ENCODE results near the gene CST9L.

Gene CST9L

DNA sequence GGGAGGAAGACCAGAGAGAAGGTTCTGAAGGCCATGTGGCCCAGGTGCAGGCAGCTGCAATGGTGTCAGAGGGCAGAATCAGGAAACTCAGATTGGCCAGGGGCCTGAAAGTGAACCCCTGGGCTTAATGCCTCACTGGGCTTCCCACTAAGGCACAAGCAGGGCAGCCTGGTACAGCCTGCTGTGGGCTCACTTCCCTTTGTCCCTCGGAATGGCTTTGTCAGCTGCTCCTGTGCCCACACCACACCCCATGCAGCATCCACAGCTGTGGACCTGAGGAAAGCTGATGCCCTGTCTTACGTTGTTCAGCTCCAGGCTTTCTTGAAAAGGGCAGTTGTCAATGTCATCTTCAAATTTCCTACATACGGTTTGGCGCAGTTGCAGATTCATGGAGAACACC, 35.0 kb upstream of the CST9L start:
- Histone ChIP-seq H3K27ac (ENCODE audit: low read depth, low read length) (no peak overlapping the region), H3K27me3 (ENCODE audit: insufficient read depth, low read length) (peaks cover 28% of the 10 kb centered on the region), H3K79me2 (ENCODE audit: control insufficient read depth, insufficient read depth, low read length, unreplicated experiment) (no peaks in the 10 kb centered on the region), H2AFZ (ENCODE audit: low read length, unreplicated experiment) (no peak overlapping the region), H3K4me1 (ENCODE audit: control insufficient read depth, insufficient read depth, low read length, unreplicated experiment) (peaks cover 6% of the 10 kb centered on the region), H3K36me3 (ENCODE audit: insufficient read depth, low read length) (no peaks in the 10 kb centered on the region), H3K4me3 (ENCODE audit: low read depth, low read length) (no peak overlapping the region)

DNA sequence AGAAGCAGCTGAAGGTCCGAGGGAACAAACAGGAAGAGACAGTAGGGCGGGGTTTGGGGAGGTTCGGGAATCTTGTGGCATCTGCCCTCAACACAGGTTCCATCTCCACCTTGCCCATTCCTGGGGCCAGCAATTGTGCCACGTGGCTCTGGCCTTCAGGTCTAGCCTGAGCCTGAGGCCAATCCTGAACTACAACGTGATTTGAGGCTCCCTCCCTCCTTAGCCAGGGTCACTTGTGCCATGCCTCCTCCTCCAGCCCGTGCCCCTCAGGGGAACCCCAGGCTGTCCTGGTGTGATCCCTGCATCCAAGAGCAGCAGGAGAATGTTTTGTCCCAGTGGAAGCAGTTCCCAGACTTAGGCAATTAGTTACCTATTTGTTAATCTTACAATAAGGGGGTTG, 34.4 kb upstream of the CST9L start:
- H3K36me3 ChIP-seq (ENCODE audit: insufficient read depth, low read length), result no peaks in the 10 kb centered on the region
- H3K4me3 ChIP-seq (ENCODE audit: low read depth, low read length), result no peak overlapping the region
- H2AFZ ChIP-seq (ENCODE audit: low read length, unreplicated experiment), result no peak overlapping the region
- no peak overlapping the region for H3K27ac ChIP-seq (ENCODE audit: low read depth, low read length)
- H3K4me1 ChIP-seq (ENCODE audit: control insufficient read depth, insufficient read depth, low read length, unreplicated experiment), result peaks cover 6% of the 10 kb centered on the region
- H3K79me2 ChIP-seq (ENCODE audit: control insufficient read depth, insufficient read depth, low read length, unreplicated experiment), result no peaks in the 10 kb centered on the region
- peaks cover 34% of the 10 kb centered on the region for H3K27me3 ChIP-seq (ENCODE audit: insufficient read depth, low read length)

DNA sequence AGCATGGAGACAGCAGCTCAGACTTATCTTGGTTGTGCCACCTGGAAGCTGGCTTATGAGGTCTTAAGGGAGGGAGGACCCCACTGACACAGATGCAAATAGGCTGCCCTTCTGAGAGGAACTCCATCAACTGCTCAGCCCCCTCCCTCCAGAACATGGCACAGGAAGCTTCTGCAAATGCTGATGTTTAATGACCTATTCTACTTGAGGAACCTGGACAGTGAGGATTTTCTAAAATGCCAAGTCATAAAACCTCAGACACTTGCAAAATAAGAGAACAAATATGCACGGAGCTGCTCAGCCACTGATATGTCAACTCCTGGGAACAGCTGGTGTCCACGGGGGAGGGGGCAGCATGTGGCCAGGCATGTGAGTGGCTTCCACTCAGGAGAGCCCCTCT, 34.0 kb upstream of the CST9L start:
- Histone ChIP-seq H3K79me2 (ENCODE audit: control insufficient read depth, insufficient read depth, low read length, unreplicated experiment) (no peaks in the 10 kb centered on the region), H3K27ac (ENCODE audit: low read depth, low read length) (no peak overlapping the region), H3K36me3 (ENCODE audit: insufficient read depth, low read length) (no peaks in the 10 kb centered on the region), H3K4me1 (ENCODE audit: control insufficient read depth, insufficient read depth, low read length, unreplicated experiment) (peaks cover 8% of the 10 kb centered on the region), H3K27me3 (ENCODE audit: insufficient read depth, low read length) (peaks cover 38% of the 10 kb centered on the region), H3K4me3 (ENCODE audit: low read depth, low read length) (no peak overlapping the region), H2AFZ (ENCODE audit: low read length, unreplicated experiment) (no peak overlapping the region)

GRCh38 chr20:23601715-23602114, 33.4 kb upstream of the CST9L start:
- H3K27ac ChIP-seq (ENCODE audit: low read depth, low read length), result no peak overlapping the region
- peaks cover 42% of the 10 kb centered on the region for H3K27me3 ChIP-seq (ENCODE audit: insufficient read depth, low read length)
- no peaks in the 10 kb centered on the region for H3K79me2 ChIP-seq (ENCODE audit: control insufficient read depth, insufficient read depth, low read length, unreplicated experiment)
- H3K4me1 ChIP-seq (ENCODE audit: control insufficient read depth, insufficient read depth, low read length, unreplicated experiment), result peaks cover 10% of the 10 kb centered on the region
- H3K4me3 ChIP-seq (ENCODE audit: low read depth, low read length), result no peak overlapping the region
- no peak overlapping the region for H2AFZ ChIP-seq (ENCODE audit: low read length, unreplicated experiment)
- no peaks in the 10 kb centered on the region for H3K36me3 ChIP-seq (ENCODE audit: insufficient read depth, low read length)

- H3K27me3 ChIP-seq (ENCODE audit: insufficient read depth, low read length), result peaks cover 46% of the 10 kb centered on the region
- H3K4me1 ChIP-seq (ENCODE audit: control insufficient read depth, insufficient read depth, low read length, unreplicated experiment), result peaks cover 9% of the 10 kb centered on the region
- H3K79me2 ChIP-seq (ENCODE audit: control insufficient read depth, insufficient read depth, low read length, unreplicated experiment), result no peaks in the 10 kb centered on the region
- H3K36me3 ChIP-seq (ENCODE audit: insufficient read depth, low read length), result no peaks in the 10 kb centered on the region
- H2AFZ ChIP-seq (ENCODE audit: low read length, unreplicated experiment), result no peak overlapping the region
- no peak overlapping the region for H3K4me3 ChIP-seq (ENCODE audit: low read depth, low read length)
- H3K27ac ChIP-seq (ENCODE audit: low read depth, low read length), result no peak overlapping the region
Observed at GRCh38 chr20:23598481-23598880, 30.2 kb upstream of the CST9L start.

DNA sequence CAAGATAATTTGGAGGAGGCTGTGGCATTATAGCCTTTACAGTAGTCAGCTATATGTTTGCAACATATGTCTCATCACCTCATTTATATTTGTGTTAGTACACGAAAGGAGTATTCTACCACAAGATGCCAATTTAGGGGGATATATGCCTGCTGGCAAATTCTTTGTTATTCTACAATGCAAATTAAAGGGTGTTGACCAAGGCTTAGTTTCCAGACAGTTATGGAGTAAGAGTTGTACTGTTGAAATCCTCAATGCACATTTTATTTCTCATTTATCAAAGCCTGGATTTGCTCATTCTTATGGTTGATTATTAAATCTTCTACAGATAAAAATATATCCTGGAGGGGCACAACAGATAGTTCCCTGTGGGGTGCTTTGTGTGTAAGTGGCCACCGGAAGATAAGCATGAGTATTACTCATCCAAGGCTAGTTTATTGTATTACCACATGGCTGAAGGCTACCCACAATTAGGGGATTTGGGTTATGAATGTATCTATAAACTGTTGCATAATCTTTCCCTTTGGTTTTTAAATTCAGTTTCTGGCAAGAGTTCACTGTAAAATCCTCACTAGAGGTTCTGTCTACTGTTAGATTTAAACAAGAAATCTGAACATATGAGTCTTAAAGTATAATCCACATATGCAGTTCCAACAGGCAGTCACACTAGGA, 28.4 kb upstream of the CST9L start:
- Histone ChIP-seq H3K27me3 (ENCODE audit: insufficient read depth, low read length) (peaks cover 34% of the 10 kb centered on the region; the same call in 1 of the 2 replicates), H3K4me1 (ENCODE audit: control insufficient read depth, insufficient read depth, low read length, unreplicated experiment) (peaks cover 6% of the 10 kb centered on the region), H2AFZ (ENCODE audit: low read length, unreplicated experiment) (no peak overlapping the region), H3K27ac (ENCODE audit: low read depth, low read length) (no peak overlapping the region), H3K36me3 (ENCODE audit: insufficient read depth, low read length) (no peaks in the 10 kb centered on the region), H3K4me3 (ENCODE audit: low read depth, low read length) (no peak overlapping the region), H3K79me2 (ENCODE audit: control insufficient read depth, insufficient read depth, low read length, unreplicated experiment) (no peaks in the 10 kb centered on the region)

- no peaks in the 10 kb centered on the region for H3K79me2 ChIP-seq (ENCODE audit: control insufficient read depth, insufficient read depth, low read length, unreplicated experiment)
- peaks cover 29% of the 10 kb centered on the region; the same call in 1 of the 2 replicates for H3K27me3 ChIP-seq (ENCODE audit: insufficient read depth, low read length)
- no peaks in the 10 kb centered on the region for H3K36me3 ChIP-seq (ENCODE audit: insufficient read depth, low read length)
- H2AFZ ChIP-seq (ENCODE audit: low read length, unreplicated experiment), result no peak overlapping the region
- H3K4me3 ChIP-seq (ENCODE audit: low read depth, low read length), result no peak overlapping the region
- H3K4me1 ChIP-seq (ENCODE audit: control insufficient read depth, insufficient read depth, low read length, unreplicated experiment), result peaks cover 6% of the 10 kb centered on the region
- H3K27ac ChIP-seq (ENCODE audit: low read depth, low read length), result no peak overlapping the region
Observed at GRCh38 chr20:23595941-23596340, 27.7 kb upstream of the CST9L start.

DNA sequence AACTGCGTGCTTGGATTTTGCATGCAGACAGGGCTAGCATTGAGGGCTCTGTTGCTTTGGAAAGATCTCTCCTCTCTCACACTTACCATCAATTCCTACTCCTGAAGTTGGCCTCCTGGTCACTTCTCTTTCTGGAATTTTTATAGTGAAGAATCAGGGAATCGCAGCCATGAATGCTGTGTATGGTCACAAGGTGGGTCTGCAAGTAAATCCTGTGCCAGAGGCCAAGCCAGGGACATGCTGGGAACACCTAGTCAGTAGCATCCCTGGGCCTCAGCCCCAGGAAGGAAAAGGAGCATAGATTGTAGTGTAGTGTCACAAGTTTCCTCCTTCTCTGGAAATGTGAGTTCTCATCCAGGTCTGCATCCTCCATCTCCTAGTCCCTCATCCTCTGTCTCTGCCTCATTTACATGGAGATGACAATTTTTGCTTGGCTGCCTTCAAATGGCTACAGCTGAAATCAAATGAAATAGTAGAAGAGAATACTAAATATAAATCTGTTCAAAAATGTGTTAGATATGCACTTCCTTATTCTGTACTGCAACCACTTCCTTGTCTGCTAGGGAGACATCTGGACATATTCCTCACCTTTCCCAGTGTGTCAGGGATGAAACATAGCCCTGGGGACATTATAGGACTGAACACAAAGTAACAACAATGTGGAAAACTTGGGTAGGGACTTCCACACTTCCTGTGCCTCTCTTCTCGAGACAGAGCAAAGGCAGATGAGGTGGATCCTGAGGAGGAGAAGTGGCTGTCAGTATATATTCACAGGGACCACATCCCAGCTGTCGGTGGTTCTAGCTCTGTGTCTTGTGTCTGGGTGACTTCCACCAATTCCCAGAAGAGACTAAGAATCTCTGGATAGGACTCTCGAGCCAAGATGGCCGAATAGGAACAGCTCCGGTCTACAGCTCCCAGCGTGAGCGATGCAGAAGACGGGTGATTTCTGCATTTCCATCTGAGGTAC, 20.4 kb upstream of the CST9L start:
- no peak overlapping the region for H3K27ac ChIP-seq (ENCODE audit: low read depth, low read length)

DNA sequence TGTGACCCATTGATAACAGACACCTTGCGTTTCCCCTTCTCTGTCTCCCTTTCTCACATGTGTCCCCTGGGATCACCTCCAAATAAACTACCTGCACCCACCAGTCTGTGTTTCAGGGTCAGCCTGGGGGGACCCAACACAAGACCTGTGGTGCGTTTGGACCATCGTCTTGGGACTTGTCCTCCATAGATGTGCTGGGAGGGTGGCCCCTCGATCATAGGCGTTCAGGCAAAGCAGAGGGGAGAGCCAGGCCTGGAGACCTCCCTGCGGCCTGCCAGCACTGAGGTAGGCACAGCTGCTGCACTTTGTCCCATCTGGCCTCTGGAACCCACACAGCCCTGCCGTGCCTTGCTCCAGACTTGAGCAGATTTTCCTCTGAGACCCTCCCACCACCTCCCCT, 19.3 kb upstream of the CST9L start:
- no peak overlapping the region for H3K4me3 ChIP-seq (ENCODE audit: low read depth, low read length)
- H3K79me2 ChIP-seq (ENCODE audit: control insufficient read depth, insufficient read depth, low read length, unreplicated experiment), result no peaks in the 10 kb centered on the region
- no peaks in the 10 kb centered on the region for H3K4me1 ChIP-seq (ENCODE audit: control insufficient read depth, insufficient read depth, low read length, unreplicated experiment)
- no peak overlapping the region for H3K27ac ChIP-seq (ENCODE audit: low read depth, low read length)
- H2AFZ ChIP-seq (ENCODE audit: low read length, unreplicated experiment), result no peak overlapping the region
- H3K27me3 ChIP-seq (ENCODE audit: insufficient read depth, low read length), result peaks cover 35% of the 10 kb centered on the region; the same call in 1 of the 2 replicates
- no peaks in the 10 kb centered on the region for H3K36me3 ChIP-seq (ENCODE audit: insufficient read depth, low read length)

More for the DNA sequence above, 20.4 kb upstream of the CST9L start:
- Histone ChIP-seq H3K36me3 (ENCODE audit: insufficient read depth, low read length) (no peaks in the 10 kb centered on the region), H3K4me1 (ENCODE audit: control insufficient read depth, insufficient read depth, low read length, unreplicated experiment) (no peaks in the 10 kb centered on the region), H3K27me3 (ENCODE audit: insufficient read depth, low read length) (peaks cover 32% of the 10 kb centered on the region; the same call in 1 of the 2 replicates), H3K79me2 (ENCODE audit: control insufficient read depth, insufficient read depth, low read length, unreplicated experiment) (no peaks in the 10 kb centered on the region), H3K4me3 (ENCODE audit: low read depth, low read length) (no peak overlapping the region), H2AFZ (ENCODE audit: low read length, unreplicated experiment) (no peak overlapping the region)

DNA sequence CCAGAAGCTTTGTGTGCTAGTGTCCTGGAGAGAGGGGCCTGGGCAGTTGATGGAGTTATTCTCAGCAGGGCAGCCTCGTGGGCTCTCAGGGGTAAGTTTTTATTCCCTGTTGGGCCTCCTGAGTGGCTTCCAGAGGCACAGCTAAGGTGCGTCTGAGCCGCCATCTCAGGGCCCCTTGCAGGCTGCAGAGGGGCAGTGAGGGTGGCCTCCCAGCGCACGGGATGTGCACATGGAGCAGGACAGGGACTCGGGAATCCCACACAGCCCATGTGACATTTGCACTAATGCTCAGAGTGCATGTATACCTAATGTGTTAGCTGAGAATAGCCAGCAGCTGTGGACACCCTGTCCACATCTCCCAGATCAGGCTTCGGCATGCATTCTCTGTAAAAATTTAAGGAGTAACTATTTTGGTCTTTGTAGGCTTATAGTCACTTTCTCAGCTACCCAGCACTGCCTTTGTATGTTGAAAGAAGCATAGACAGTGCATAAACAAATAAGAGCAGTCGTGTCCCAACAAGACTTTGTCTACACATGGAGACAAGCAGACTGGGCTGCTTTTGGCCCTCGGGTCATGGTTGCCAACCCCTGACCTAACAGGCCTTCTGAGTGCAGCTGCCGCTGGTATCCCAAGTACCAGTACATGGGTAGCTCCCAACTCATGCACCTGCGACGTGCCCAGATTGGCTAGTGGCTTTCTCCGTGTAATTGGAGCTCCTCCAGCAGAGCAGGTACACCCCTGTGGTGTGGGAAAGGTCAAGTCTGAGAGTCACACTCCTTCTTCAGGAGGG, 18.6 kb upstream of the CST9L start:
- H2AFZ ChIP-seq (ENCODE audit: low read length, unreplicated experiment), result no peak overlapping the region
- no peak overlapping the region for H3K4me3 ChIP-seq (ENCODE audit: low read depth, low read length)
- H3K36me3 ChIP-seq (ENCODE audit: insufficient read depth, low read length), result no peaks in the 10 kb centered on the region
- no peak overlapping the region for H3K27ac ChIP-seq (ENCODE audit: low read depth, low read length)
- H3K4me1 ChIP-seq (ENCODE audit: control insufficient read depth, insufficient read depth, low read length, unreplicated experiment), result no peaks in the 10 kb centered on the region
- no peaks in the 10 kb centered on the region for H3K79me2 ChIP-seq (ENCODE audit: control insufficient read depth, insufficient read depth, low read length, unreplicated experiment)
- H3K27me3 ChIP-seq (ENCODE audit: insufficient read depth, low read length), result peaks cover 35% of the 10 kb centered on the region; the same call in 1 of the 2 replicates
